Iris pigment epithelial cell (primary cell): ENCODE measurements around the gene QKI.

Experiments used
- DNase-seq: peaks from one replicate; pipeline ENCODE4 v3.0.0-alpha.2; 2011; ENCODE audit warnings: low read depth

Gene QKI

DNA sequence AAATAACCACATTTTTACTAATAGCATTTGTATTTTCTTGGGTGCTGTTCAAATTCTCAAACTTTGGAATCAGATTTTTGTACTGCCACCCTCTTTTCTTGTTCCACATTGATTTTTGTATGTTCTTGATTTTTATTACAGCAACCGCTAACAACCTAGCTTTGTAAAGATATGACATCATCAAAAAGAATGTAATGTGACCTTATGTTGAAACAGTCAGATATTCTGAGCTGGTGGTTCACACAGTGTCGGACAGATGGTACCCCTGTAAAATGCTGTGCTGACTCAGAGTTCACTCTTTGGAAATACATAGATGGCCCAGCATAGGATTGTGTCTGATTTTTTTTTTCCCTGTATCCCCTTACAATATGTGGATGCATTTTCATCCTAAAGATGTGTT is 118.9 kb downstream of the QKI start:
- peak; percentile 97 for DNase-seq

DNA sequence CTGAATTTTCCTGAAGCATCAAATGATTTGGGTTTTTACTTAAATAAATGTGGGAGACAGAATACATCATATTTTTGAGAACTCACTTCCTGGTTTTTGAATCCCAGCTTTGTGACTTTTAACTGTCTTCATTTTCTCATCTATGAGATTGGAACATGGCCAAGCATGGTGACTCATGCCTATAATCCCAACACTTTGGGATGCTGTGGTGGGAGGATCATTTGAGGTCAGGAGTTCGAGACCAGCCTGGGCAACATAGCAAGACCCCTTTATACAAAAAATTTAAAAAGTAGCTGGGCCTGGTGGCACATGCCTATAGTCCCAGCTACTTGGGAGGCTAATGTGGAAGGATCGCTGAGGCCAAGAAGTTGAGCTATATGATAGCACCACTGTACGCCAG is 122.3 kb downstream of the QKI start:
- peak; percentile 40 for DNase-seq

DNA sequence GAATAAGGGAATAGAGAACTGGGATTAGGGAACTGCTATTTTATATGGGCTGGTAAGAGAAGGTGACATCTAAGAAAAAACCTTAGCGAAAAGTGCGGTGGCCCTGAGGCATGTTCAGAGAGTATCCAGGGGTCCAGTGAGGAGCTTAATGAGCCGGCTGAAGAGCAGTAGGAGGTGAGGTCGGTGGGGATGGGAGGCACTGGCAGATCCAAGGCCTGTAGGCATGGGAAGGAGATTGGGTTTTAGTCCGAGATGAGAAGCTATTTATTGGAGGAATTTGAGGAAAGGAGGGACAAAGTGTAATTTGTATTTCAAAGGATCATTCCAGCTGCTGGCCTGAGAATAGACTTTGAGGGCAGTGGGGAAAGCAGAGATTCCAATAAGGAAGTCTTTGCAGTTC is 123.8 kb downstream of the QKI start:
- DNase-seq, result no peak

DNA sequence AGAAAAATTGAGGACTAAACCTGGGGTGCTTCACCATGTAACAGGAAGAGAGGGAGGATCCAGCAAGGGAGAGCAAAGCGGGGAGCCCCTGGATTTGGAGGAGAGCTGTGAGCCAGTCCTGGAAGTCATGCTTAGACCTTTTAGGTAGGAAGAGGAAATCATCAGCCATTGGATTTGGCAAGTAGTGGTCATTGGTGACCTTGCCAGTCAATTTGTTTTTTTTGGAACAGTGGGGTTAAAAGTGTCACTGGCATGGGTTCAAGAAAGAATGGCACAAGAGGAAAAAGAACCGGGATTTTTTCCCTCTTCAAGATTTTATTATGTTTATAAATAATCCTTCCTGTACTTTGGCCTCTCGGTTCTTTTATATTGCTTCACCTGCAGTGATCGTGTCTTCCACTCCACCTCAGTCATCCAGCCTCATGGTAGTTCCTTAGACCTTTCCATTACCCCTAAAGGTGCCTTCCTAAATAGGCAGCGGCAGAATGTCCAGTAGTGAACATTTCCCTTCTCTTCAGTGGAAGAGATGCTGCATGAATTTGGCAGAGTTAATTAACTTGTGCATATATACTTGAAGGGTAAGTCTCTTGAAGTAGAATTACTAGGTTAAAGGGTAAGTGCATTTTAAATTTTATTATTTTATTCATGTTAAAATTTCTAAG is 124.7 kb downstream of the QKI start:
- DNase-seq, result no peak

DNA sequence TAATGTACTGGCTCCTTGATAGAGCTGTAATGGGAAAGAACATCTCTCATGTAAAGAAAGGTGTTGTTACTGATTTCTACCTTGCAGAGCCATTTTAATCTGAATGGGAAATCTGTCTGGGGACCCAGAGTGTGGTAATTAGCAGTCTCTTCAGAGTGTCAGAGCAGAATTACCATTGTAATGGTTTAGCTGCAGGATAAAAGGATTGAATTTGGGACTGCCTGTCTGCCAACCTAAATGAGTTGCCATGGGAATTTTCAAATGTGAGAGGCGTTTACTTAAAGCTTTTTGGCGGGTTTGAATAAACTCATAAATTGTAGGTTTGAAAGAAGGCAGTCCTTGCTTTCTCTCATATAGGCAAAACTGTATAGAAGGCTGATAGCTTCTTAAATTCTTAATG is 128.8 kb downstream of the QKI start:
- DNase-seq, result no peak

DNA sequence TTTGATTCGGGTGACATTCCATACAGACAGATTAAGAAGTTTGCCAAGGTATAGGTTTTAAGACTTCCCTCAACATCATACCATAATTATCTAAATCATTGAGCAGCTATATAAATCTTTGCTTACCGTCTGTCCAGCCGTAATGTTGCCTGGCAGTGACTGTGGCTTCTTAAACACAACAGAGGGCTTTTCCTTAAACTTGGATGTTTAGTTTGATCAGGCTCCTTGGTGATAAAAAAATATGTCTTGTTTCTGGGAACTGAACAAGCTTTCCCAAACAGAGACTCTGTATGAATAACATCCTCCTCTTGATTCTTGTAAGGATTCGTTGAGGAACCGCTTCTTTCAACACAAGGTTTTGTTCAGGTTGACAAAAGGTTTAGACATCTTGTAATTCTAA is 130.9 kb downstream of the QKI start:
- no peak for DNase-seq

DNA sequence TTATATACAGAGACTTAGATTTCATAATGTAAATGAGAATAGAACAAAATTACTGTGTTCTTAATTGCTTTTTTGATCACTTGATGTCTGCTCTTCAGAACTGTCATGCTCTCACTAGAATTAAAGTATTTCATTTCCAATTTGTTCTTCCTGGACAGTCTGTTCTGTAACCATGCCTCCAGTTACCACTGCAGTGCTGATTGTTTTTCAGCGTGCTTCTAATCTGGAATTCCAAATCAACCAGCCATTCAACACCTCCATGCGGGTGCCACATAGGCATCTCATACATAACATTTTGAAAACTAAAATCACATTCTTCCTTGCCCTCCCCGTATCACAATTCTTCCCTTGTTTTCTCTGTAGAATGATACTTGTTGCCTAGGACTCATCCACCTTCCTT is 132.8 kb downstream of the QKI start:
- no peak for DNase-seq

DNA sequence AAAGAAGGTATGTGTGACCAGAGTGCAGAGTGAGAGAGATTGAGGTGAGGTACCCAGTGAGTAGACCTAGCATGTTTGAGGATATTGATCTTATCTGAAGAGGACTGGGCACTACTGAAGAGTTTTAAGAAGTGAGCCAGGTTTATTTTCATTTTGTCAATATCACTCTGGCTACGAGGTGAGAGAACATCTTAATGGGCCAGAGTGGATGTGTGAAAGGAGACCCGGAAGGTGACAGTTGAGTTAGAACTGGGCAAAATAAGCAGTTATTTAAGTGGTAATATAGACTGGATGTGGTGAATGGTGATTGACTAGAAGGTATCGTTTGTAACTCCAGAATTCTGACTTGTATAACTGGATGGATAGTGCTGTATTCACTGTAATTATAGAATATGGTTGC is 134.1 kb downstream of the QKI start:
- DNase-seq, result no peak

DNA sequence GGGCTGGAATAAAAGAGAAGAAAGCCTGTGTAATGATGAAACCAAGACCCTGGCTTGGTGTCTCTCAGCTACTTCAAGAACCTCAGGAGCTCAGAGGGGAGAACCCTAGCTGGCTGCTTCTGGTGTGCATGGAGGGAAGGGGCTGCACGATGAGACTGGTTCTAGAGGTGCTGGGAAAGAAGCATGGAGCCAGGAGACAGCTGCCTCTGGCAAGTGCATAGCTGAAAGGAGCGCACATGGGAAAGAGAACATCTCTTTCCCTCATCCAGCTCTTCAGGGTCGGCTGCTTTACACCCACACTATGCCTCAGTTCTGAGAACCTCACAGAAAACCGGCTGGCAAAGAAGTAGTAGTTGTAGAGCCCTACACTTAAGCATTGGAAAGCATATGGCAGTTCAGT is 139.5 kb downstream of the QKI start:
- DNase-seq, result no peak

DNA sequence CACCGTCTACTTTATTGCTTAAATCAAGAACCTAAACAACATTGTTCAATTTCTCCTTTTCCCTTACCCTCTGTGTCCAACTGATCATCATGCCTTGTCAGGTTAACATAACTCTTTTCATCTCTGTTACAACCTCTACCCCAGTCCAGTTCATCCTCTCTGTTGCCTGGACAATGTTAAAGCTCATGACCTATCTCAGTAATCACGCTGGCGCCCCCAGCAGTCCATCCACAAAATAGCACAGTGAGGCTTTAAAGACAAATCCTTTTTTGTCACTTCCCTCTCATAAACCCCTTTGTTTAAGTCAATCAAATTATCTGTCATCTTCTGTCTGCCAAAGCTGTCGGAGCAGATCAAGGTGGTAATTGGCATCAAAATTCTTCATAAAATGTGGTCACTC is 140.1 kb downstream of the QKI start:
- peak; percentile 55 for DNase-seq

DNA sequence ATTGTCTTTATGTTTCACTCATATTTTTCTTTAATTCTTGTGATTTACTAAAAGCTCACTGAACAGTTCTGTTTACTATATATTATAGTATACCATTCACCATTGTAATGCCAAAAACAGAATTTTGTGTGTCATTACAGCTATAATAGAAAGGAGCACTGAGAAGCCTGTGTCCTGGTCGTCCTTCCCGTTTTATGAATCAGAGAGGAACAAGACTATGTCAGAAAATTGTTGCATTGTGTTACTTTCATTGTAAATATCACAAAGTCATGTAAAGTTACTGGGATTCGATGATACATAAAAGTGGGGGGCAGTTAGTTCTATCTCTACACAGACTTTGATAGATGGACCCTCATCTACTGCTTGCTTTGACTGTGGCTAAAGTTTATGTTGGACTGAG is 145.1 kb downstream of the QKI start:
- DNase-seq, result no peak

DNA sequence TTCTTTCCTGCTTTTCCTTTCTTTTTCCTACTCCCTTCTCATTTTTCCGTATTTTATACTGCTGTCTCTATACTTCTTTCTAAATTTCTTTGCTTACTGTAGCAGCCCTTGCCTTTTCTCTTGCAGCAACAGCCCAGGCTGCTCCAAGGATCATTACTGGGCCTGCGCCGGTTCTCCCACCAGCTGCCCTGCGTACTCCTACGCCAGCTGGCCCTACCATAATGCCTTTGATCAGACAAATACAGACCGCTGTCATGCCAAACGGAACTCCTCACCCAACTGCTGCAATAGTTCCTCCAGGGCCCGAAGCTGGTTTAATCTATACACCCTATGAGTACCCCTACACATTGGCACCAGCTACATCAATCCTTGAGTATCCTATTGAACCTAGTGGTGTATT is 148.8 kb downstream of the QKI start:
- DNase-seq, result no peak

DNA sequence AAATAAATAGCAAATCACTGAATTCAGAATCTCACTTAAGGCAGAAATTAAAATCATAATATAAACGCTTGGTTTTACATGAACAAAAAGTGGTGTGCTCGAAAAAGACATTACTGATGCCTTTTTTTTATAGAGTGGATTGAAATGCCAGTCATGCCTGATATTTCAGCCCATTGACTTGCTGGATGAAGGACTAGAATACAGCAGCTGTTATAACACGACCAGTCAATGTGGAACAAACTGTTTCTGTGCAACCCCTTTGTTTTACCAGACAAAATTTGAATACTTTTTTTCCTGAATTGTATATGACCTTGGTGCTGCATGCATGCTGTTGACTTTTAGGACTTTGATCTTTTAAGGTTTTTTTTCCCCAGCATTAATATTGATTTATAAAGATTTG is 150.0 kb downstream of the QKI start:
- DNase-seq, result no peak

DNA sequence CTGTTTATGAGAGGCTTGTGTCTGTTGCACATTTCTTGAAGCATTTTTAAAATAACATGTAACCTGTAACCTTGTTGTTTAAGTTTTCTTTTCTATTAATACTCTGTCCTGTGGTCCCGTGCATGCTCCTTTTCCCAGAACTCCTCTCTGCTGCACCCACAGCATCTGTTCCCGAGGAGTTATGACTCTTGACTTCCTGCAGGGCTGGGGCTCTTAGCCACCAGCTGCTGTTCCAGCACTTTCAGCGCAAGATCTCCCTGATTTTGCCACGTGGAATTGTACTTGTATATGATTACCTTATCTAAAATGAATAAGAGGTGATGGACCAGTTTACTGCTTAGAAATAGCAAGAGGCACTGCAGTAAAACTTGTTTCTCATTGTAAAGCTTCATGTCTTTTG is 150.6 kb downstream of the QKI start:
- DNase-seq, result peak; percentile 37

DNA sequence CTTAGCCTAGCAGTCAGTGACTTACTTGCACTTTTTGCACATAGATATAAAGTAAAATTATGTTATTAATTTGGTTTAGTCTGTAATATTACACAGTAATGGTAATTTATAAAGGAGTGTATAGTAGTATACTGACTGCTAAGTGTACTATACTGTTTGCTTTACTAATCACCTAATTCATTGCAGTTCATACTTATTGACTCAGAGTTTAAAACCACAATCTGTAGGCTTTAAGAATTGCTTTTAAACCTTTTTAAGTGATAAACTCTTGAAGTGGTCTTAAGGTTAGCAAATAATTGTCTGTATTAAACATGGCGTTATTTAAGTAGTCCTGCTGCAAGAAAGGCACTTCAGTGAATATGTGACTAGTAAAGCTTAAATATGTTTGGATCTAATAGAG is 151.5 kb downstream of the QKI start:
- no peak for DNase-seq

DNA sequence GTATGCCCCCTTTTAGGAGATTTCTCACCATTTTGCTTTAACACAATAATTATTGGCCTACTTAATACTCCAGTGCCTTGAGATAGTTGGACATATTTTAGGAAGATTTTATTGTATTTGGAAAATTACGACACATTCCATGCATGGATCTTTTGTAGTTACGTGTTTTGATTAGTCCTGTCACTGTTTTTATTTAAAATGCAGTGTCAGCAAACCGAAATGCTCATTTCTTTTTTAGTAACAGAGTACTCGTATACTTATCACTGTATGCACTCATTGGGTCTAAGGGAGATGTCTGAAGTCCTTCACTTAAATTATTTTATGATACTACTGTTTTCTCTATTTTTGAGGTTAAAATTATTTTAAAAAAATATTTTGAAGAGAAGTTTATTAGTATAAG is 153.8 kb downstream of the QKI start:
- DNase-seq, result no peak

DNA sequence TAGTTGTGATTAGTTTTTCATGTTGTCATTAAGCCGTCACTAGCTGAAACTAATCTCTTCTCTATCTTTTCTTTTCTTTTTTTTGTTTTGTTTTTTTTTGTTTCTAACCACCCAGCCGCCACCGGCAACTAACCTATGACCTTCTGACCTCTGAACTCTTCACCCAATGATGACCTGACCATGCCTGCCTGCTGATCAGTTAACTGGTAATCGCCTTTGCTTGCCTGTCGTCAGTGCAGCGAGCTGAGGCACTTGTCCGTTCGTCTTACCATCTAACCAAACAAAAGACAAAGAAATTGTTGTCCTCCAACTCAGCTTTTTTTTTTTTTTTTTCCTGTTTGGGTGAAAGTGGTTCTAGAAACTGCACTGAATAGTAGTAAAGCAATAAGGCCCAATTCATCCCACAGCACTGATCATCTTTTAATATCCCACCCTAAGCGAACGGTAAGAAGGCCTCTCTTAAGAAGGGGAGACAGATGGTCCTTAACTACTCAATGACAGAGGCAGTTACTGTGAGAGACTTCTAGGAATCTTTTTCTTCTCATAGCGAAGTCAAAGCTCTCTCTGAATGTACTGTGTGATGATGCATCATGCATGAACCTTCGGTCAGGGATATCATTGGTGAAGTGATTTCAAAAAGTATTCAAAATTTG is 156.2 kb downstream of the QKI start:
- peak; percentile 58 for DNase-seq

DNA sequence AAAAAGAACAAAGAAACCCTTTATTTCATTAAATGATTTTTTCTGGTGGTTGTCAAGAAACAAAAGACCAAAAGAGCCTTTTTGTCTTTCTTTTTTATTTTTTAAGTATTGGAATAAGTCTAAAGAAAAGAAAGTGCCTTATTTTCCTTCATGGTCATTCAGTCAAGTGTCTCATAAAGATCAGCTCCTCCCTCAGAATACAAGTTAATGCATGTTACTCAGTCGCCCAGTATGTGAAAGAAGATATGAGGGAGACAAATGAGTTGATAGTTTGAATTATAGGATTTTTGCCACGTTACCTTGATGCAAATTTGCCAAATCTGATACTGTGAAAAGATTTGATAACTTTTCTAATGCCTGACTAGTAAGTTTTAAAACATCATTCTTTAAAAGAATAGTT is 157.2 kb downstream of the QKI start:
- DNase-seq, result no peak

DNA sequence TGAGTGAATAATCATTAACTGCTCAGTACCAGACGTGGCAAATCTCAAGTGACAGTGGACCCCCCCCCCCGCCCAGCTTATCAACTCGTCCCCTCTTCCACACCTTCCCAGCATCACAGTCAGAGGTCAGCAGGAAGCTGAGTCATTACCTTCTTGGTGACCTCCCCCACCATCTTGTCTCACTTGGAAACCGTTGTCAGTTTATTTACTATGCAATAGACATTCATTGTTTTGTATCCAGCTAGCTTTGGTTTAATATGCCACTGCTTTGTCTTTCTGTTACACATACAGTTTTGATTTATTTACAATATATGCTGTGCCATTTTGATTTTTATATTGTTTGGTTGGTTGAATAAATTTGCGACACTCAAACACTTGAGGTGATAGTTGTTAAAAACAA is 158.1 kb downstream of the QKI start:
- DNase-seq, result peak; percentile 52

DNA sequence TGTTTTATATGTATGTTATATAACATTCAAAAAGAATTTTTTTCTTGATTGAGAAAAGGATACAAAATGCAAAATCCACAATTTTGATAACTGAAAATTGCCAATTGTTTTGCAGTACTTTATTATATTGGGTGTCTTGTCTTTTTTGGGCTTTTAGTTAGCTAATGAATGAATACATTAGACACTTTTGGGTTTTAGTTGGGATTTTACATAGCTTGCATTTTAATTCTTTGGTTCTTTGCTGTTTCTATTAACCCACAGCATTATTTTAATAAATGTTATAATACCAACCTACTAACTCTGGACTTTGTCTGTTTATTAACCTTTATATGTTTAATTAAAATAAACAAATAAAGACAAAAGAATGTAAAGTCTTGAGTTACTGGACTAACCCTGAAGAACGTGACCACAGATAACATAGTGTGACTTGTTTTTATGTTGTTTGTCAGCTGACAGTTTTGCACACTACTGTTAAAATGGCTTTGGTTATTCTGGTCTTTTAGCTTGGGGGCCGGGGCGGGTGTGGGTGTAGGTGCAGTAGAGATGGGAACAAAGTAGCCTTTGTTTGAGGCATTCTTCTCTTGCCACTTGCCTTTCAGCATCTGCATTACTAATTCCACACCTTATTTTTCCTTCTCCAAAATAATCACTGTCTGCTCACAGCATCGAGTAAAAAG is 159.1 kb downstream of the QKI start:
- no peak for DNase-seq

DNA sequence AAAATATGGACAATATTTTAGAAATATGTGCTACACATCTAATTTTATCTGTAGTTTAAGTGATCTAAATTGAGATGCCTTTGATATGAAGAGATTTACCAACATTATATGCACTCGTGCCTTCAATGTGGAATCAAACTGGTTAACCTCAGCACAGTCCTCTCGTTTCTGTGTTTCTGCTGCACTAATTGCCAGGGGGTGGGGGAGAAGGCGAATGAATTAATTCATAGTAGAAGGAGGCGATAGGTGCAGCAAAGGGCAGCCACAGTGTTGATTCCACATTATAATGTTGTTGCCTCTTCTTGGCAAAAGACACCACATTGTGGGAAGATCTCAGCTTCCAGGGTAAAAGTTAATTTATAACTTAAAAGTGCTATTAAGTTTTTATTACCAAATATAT is 161.6 kb downstream of the QKI start:
- no peak for DNase-seq

DNA sequence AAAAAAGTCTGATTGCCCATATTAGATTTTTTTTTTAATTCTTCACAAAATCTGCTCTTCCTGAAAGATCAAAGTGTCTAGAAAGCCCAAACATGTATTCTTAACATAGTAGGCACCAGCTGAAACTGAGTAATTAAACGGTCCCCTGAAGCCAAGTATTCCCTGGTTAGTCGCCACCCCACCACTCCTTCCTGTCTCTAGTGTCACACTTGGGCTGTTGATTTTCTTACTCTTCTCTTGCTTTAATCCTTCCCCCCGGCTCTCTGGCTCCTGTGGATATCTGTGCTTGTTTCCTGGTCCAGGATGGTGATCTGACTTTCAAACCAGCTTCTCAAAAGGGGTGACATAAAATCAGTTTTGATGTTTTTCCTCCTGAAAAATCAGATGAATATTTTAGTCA is 162.9 kb downstream of the QKI start:
- DNase-seq, result no peak

DNA sequence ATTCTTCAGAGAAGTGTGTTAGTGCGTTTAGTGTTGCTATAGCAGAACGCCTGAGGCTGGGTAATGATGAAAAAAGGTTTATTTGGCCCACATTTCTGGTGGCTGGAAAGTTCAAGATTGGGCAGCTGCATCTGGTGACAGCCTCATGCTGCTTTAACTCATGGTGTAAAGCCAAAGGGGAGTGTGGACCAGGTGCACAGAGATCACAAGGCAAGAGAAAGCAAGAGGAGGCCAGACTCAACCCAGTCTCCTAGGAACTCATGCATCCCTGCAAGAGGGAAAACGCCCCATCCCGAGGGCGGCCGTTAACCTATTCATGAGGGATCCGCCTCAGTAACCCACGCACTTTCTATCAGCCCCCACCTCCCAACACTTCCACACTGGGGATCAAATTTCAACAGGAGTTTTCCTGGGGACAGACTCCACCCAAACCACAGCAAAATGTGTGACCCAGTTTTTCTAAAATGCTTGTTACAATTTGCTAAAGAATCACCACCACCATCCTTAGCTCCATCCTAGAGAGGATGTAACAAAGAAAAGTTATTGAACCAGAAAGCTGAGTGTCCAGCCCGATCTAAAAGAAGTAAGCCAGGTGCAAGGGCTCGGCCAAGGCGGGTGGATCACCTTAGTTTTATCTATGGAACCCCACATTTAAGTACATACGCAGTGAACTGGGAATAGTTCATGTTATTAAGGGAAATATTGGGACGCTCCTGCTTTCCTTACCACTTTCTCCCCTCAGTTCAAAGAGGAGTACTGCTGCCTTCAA is 164.8 kb downstream of the QKI start:
- DNase-seq, result no peak
